IgD-negative memory B cell (primary cell): ENCODE measurements around the gene KLF13. TPM values are rescaled to one million over a fixed set of nuclear protein-coding genes. Genes with fewer than 3 reads are reported as not detected.
A peak's percentile ranks its signal among the peaks of the same experiment; 100 is the strongest.

ENCODE experiments used
- H3K27ac Mint-ChIP-seq, 3 donors: one replicate each; pipeline ENCODE4 v1.8.0; 2020 to 2022; ENCODE audit warnings: mild to moderate bottlenecking in 3 of 3, mixed read lengths in 3 of 3, moderate library complexity in 1 of 3
- H3K27me3 Mint-ChIP-seq: one replicate; pipeline ENCODE4 v1.8.0; 2021; ENCODE audit warnings: mixed read lengths
- H3K36me3 Mint-ChIP-seq: one replicate; pipeline ENCODE4 v1.8.0; 2020; ENCODE audit warnings: mild to moderate bottlenecking, mixed read lengths
- H3K4me1 Mint-ChIP-seq, 3 donors: one replicate each; pipeline ENCODE4 v1.8.0; 2020 to 2022; ENCODE audit warnings: mixed read lengths in 3 of 3, mild to moderate bottlenecking in 1 of 3
- H3K4me3 Mint-ChIP-seq, 4 donors: one replicate each; pipeline ENCODE4 v1.8.0; 2020 to 2022; ENCODE audit warnings: mild to moderate bottlenecking in 4 of 4, mixed read lengths in 4 of 4, moderate library complexity in 3 of 4
- H3K9me3 Mint-ChIP-seq, 3 donors: one replicate each; pipeline ENCODE4 v1.8.0; 2020 to 2021; ENCODE audit warnings: mixed read lengths in 3 of 3, mild to moderate bottlenecking in 1 of 3
- polyA plus RNA-seq: library from polyadenylated mRNA; unstranded; fragments of 300-500 nt; fragmentation: Illumina TruSeq; gene quantifications from one replicate; pipeline ENCODE4 v1.2.3, GENCODE V29; 2021

The KLF13 gene
- 81.4 TPM for polyA plus RNA-seq

GRCh38 chr15:31326156-31326874 is at the start of gene KLF13:
KLF13 (plus strand) TSS chr15:31326835; CDS start chr15:31327213, 378 bp downstream.
- Mint-ChIP-seq H3K36me3 (peaks cover 1% of the 10 kb centered on the region), H3K4me3 (peak within 1 kb of the TSS; percentile 93 to 99 (median 98)), H3K9me3 (no peaks in the 10 kb centered on the region), H3K27ac (peak within 1 kb of the TSS; percentile 93 to 98 (median 98)), H3K4me1 (peaks cover 36 to 56% (median 47%) of the 10 kb centered on the region in 3 donors), H3K27me3 (no peaks in the 10 kb centered on the region)

- H3K27me3 Mint-ChIP-seq: no peaks in the 10 kb centered on the region
- peak overlapping the region in 2 of 3 donors; percentile 21 to 76 for H3K27ac Mint-ChIP-seq
- no peak overlapping the region for H3K4me3 Mint-ChIP-seq
- peaks cover 5 to 11% (median 7%) of the 10 kb centered on the region in 3 donors for H3K4me1 Mint-ChIP-seq
- no peaks in the 10 kb centered on the region for H3K36me3 Mint-ChIP-seq
- peaks cover 0 to 2% (median 0%) of the 10 kb centered on the region in 3 donors for H3K9me3 Mint-ChIP-seq
Measured at GRCh38 chr15:31277335-31278060, 49.1 kb upstream of the KLF13 start.

GRCh38 chr15:31278061-31278445 is 48.6 kb upstream of the KLF13 start:
- no peak overlapping the region for H3K4me3 Mint-ChIP-seq
- H3K27me3 Mint-ChIP-seq: no peaks in the 10 kb centered on the region
- no peaks in the 10 kb centered on the region for H3K36me3 Mint-ChIP-seq
- peak overlapping the region in 1 of 3 donors; percentile 76 for H3K27ac Mint-ChIP-seq
- peaks cover 4 to 8% (median 5%) of the 10 kb centered on the region in 3 donors for H3K4me1 Mint-ChIP-seq
- peaks cover 0 to 2% (median 0%) of the 10 kb centered on the region in 3 donors for H3K9me3 Mint-ChIP-seq

GRCh38 chr15:31278544-31279220 is 48.0 kb upstream of the KLF13 start:
- H3K9me3 Mint-ChIP-seq: peaks cover 0 to 2% (median 0%) of the 10 kb centered on the region in 3 donors
- no peaks in the 10 kb centered on the region for H3K36me3 Mint-ChIP-seq
- peak overlapping the region in 1 of 3 donors; percentile 59 for H3K27ac Mint-ChIP-seq
- H3K4me1 Mint-ChIP-seq: peaks cover 0 to 5% (median 5%) of the 10 kb centered on the region in 3 donors
- no peak overlapping the region for H3K4me3 Mint-ChIP-seq
- no peaks in the 10 kb centered on the region for H3K27me3 Mint-ChIP-seq

- H3K27me3 Mint-ChIP-seq: no peaks in the 10 kb centered on the region
- peak overlapping the region in 1 of 3 donors; percentile 59 for H3K27ac Mint-ChIP-seq
- no peak overlapping the region for H3K4me3 Mint-ChIP-seq
- H3K4me1 Mint-ChIP-seq: peaks cover 0 to 2% (median 2%) of the 10 kb centered on the region in 3 donors
- H3K9me3 Mint-ChIP-seq: peaks cover 0 to 4% (median 2%) of the 10 kb centered on the region in 3 donors
- no peaks in the 10 kb centered on the region for H3K36me3 Mint-ChIP-seq
Measured at GRCh38 chr15:31279221-31280045, 47.2 kb upstream of the KLF13 start.

GRCh38 chr15:31280046-31280830 is 46.4 kb upstream of the KLF13 start:
- Mint-ChIP-seq H3K36me3 (no peaks in the 10 kb centered on the region), H3K4me3 (peak overlapping the region in 1 of 4 donors; percentile 10), H3K9me3 (peaks cover 0 to 4% (median 0%) of the 10 kb centered on the region in 3 donors), H3K4me1 (peaks cover 0 to 2% (median 2%) of the 10 kb centered on the region in 3 donors), H3K27me3 (no peaks in the 10 kb centered on the region), H3K27ac (no peak overlapping the region)

- Mint-ChIP-seq H3K4me3 (no peak overlapping the region), H3K36me3 (no peaks in the 10 kb centered on the region), H3K27me3 (no peaks in the 10 kb centered on the region), H3K9me3 (peaks cover 0 to 4% (median 0%) of the 10 kb centered on the region in 3 donors), H3K27ac (no peak overlapping the region), H3K4me1 (peaks cover 0 to 2% (median 2%) of the 10 kb centered on the region in 3 donors)
Measured at GRCh38 chr15:31280831-31281216, 45.8 kb upstream of the KLF13 start.

GRCh38 chr15:31283043-31283442 is 43.6 kb upstream of the KLF13 start:
- peaks cover 0 to 5% (median 4%) of the 10 kb centered on the region in 3 donors for H3K4me1 Mint-ChIP-seq
- H3K27me3 Mint-ChIP-seq: no peaks in the 10 kb centered on the region
- no peaks in the 10 kb centered on the region for H3K36me3 Mint-ChIP-seq
- peaks cover 0 to 8% (median 0%) of the 10 kb centered on the region in 3 donors for H3K9me3 Mint-ChIP-seq
- no peak overlapping the region for H3K27ac Mint-ChIP-seq
- H3K4me3 Mint-ChIP-seq: no peak overlapping the region

- Mint-ChIP-seq H3K9me3 (peaks cover 0 to 8% (median 3%) of the 10 kb centered on the region in 3 donors), H3K36me3 (peaks cover 1% of the 10 kb centered on the region), H3K27me3 (no peaks in the 10 kb centered on the region), H3K4me3 (no peak overlapping the region), H3K4me1 (peaks cover 0 to 3% (median 2%) of the 10 kb centered on the region in 3 donors), H3K27ac (no peak overlapping the region)
Measured at GRCh38 chr15:31285772-31286261, 40.8 kb upstream of the KLF13 start.

GRCh38 chr15:31291048-31291578 is 35.5 kb upstream of the KLF13 start:
- H3K36me3 Mint-ChIP-seq: peaks cover 3% of the 10 kb centered on the region
- H3K4me3 Mint-ChIP-seq: no peak overlapping the region
- H3K27me3 Mint-ChIP-seq: peaks cover 8% of the 10 kb centered on the region
- H3K9me3 Mint-ChIP-seq: peaks cover 0 to 5% (median 3%) of the 10 kb centered on the region in 3 donors
- peaks cover 0 to 4% (median 3%) of the 10 kb centered on the region in 3 donors for H3K4me1 Mint-ChIP-seq
- H3K27ac Mint-ChIP-seq: no peak overlapping the region

GRCh38 chr15:31292391-31293015 is 34.1 kb upstream of the KLF13 start:
- Mint-ChIP-seq H3K4me1 (peaks cover 3 to 5% (median 4%) of the 10 kb centered on the region in 3 donors), H3K4me3 (no peak overlapping the region), H3K27me3 (peaks cover 8% of the 10 kb centered on the region), H3K9me3 (peaks cover 0 to 5% (median 0%) of the 10 kb centered on the region in 3 donors), H3K36me3 (peaks cover 3% of the 10 kb centered on the region), H3K27ac (no peak overlapping the region)

- Mint-ChIP-seq H3K9me3 (peaks cover 0 to 5% (median 0%) of the 10 kb centered on the region in 3 donors), H3K27me3 (peaks cover 8% of the 10 kb centered on the region), H3K4me3 (no peak overlapping the region), H3K36me3 (peaks cover 3% of the 10 kb centered on the region), H3K27ac (no peak overlapping the region), H3K4me1 (peaks cover 3 to 5% (median 4%) of the 10 kb centered on the region in 3 donors)
Measured at GRCh38 chr15:31293655-31294054, 33.0 kb upstream of the KLF13 start.

- peaks cover 8% of the 10 kb centered on the region for H3K27me3 Mint-ChIP-seq
- H3K9me3 Mint-ChIP-seq: peaks cover 0 to 2% (median 0%) of the 10 kb centered on the region in 3 donors
- no peak overlapping the region for H3K4me3 Mint-ChIP-seq
- H3K4me1 Mint-ChIP-seq: peaks cover 3 to 5% (median 4%) of the 10 kb centered on the region in 3 donors
- peaks cover 2% of the 10 kb centered on the region for H3K36me3 Mint-ChIP-seq
- H3K27ac Mint-ChIP-seq: no peak overlapping the region
Measured at GRCh38 chr15:31294067-31294466, 32.6 kb upstream of the KLF13 start.
